ENCODE results near the gene BMP6. TPM values are rescaled to one million over a fixed set of nuclear protein-coding genes. Genes with fewer than 3 reads are reported as not detected.

BMP6 gene
- total RNA-seq, 1 experiment from 2014 or later, result 1.9 TPM

GRCh38 chr6:7906741-7907140, 180.8 kb downstream of the BMP6 start:
- intact Hi-C loops (cut with micrococcal nuclease; ENCODE audit: unreplicated experiment), result no loop called here
- BruUV-seq (replicated peaks), result no TSS peak
- ChIA-PET CTCF (no interaction called here), POLR2A (ENCODE audit: low non-redundant PET) (no interaction called here)
- no peak overlapping the region for H3K4me3 ChIP-seq (ENCODE audit: low read depth, low read length, poor library complexity, severe bottlenecking)
- peaks cover 27% of the 10 kb centered on the region for H3K36me3 ChIP-seq (ENCODE audit: insufficient read depth, low read length, poor library complexity, severe bottlenecking)
- H3K9me3 ChIP-seq (ENCODE audit: low read depth, low read length, poor library complexity, severe bottlenecking), result no peaks in the 10 kb centered on the region
- H3K27ac ChIP-seq (ENCODE audit: low read depth, low read length, poor library complexity, severe bottlenecking), result no peak overlapping the region
- no peak for DNase-seq (ENCODE audit: low spot score)
- peaks cover under 1% of the 10 kb centered on the region for H3K27me3 ChIP-seq (replicated peaks; ENCODE audit: insufficient read depth, low read depth, low read length, poor library complexity)
- peaks cover 5% of the 10 kb centered on the region for H3K4me1 ChIP-seq (ENCODE audit: insufficient read depth, low read length, poor library complexity, severe bottlenecking)
- TF ChIP-seq EZH2 (IDR thresholded peaks at IDR 0.05; ENCODE audit: borderline replicate concordance, low read depth, low read length, poor library complexity, severe bottlenecking) (no peak), CTCF (conservative IDR thresholded peaks at IDR 0.05; ENCODE audit: low read depth, low read length) (no peak)

GRCh38 chr6:7907159-7907558, 181.3 kb downstream of the BMP6 start:
- peaks cover 3% of the 10 kb centered on the region for H3K27me3 ChIP-seq (replicated peaks; ENCODE audit: insufficient read depth, low read depth, low read length, poor library complexity)
- no peak for TF ChIP-seq CTCF (conservative IDR thresholded peaks at IDR 0.05; ENCODE audit: low read depth, low read length)
- TF ChIP-seq EZH2 (IDR thresholded peaks at IDR 0.05; ENCODE audit: borderline replicate concordance, low read depth, low read length, poor library complexity, severe bottlenecking), result no peak
- CTCF ChIA-PET, result no interaction called here
- no peaks in the 10 kb centered on the region for H3K9me3 ChIP-seq (ENCODE audit: low read depth, low read length, poor library complexity, severe bottlenecking)
- POLR2A ChIA-PET (ENCODE audit: low non-redundant PET), result no interaction called here
- no TSS peak for BruUV-seq (replicated peaks)
- H3K36me3 ChIP-seq (ENCODE audit: insufficient read depth, low read length, poor library complexity, severe bottlenecking), result peaks cover 22% of the 10 kb centered on the region
- peaks cover 5% of the 10 kb centered on the region for H3K4me1 ChIP-seq (ENCODE audit: insufficient read depth, low read length, poor library complexity, severe bottlenecking)
- intact Hi-C loops (cut with micrococcal nuclease; ENCODE audit: unreplicated experiment), result no loop called here
- no peak for DNase-seq (ENCODE audit: low spot score)
- H3K27ac ChIP-seq (ENCODE audit: low read depth, low read length, poor library complexity, severe bottlenecking), result no peak overlapping the region
- H3K4me3 ChIP-seq (ENCODE audit: low read depth, low read length, poor library complexity, severe bottlenecking), result no peak overlapping the region

- no peak for TF ChIP-seq CTCF (conservative IDR thresholded peaks at IDR 0.05; ENCODE audit: low read depth, low read length)
- TF ChIP-seq EZH2 (IDR thresholded peaks at IDR 0.05; ENCODE audit: borderline replicate concordance, low read depth, low read length, poor library complexity, severe bottlenecking), result no peak
- Histone ChIP-seq H3K27ac (ENCODE audit: low read depth, low read length, poor library complexity, severe bottlenecking) (peak overlapping the region; percentile 80), H3K27me3 (replicated peaks; ENCODE audit: insufficient read depth, low read depth, low read length, poor library complexity) (peaks cover 14% of the 10 kb centered on the region), H3K4me1 (ENCODE audit: insufficient read depth, low read length, poor library complexity, severe bottlenecking) (peaks cover 5% of the 10 kb centered on the region), H3K36me3 (ENCODE audit: insufficient read depth, low read length, poor library complexity, severe bottlenecking) (no peaks in the 10 kb centered on the region), H3K4me3 (ENCODE audit: low read depth, low read length, poor library complexity, severe bottlenecking) (peak overlapping the region; percentile 89), H3K9me3 (ENCODE audit: low read depth, low read length, poor library complexity, severe bottlenecking) (no peaks in the 10 kb centered on the region)
- POLR2A ChIA-PET (ENCODE audit: low non-redundant PET), result no interaction called here
- intact Hi-C loops (cut with micrococcal nuclease; ENCODE audit: unreplicated experiment), result no loop called here
- DNase-seq (ENCODE audit: low spot score), result peak; percentile 54
- CTCF ChIA-PET, result no interaction called here
- no TSS peak for BruUV-seq (replicated peaks)
These were observed 183.7 kb downstream of the BMP6 start for GRCh38 chr6:7909323-7910276.
